Hematopoietic multipotent progenitor cell treated with erythropoietin and hydrocortisone succinate and interleukin-3 and kit ligand, for 6 days (in vitro differentiated cells): Measurements from ENCODE around the gene GPR55.

Experiments used
- DNase-seq: peaks from one replicate; pipeline ENCODE4 v3.0.0-alpha.2; 2015

GPR55 gene

GRCh38 chr2:230899786-230900185 is 25.3 kb downstream of the GPR55 start:
- no peak for DNase-seq

- DNase-seq: no peak
Observed at GRCh38 chr2:230899287-230899686, 25.8 kb downstream of the GPR55 start.

DNA sequence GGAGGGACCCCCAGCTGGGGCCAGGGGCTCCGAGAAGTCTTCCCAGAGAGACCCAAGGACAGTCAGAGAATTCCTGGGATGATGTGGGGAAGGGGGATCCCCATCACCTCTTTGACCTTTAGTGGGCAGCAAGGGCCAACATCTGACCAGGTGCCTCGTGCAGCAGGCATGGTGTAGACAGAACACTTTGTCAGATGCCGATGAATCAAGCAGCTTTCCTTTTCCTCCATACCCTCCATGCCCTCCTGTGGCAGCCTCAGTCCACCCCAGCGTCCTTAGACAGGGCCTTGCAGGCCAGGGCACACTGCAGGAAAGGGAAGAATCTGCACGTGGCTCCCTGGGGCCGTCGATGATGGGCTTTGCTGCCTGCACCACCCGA is 26.3 kb downstream of the GPR55 start:
- DNase-seq: no peak

- DNase-seq: no peak
Observed at GRCh38 chr2:230898016-230898712, 26.9 kb downstream of the GPR55 start.

DNA sequence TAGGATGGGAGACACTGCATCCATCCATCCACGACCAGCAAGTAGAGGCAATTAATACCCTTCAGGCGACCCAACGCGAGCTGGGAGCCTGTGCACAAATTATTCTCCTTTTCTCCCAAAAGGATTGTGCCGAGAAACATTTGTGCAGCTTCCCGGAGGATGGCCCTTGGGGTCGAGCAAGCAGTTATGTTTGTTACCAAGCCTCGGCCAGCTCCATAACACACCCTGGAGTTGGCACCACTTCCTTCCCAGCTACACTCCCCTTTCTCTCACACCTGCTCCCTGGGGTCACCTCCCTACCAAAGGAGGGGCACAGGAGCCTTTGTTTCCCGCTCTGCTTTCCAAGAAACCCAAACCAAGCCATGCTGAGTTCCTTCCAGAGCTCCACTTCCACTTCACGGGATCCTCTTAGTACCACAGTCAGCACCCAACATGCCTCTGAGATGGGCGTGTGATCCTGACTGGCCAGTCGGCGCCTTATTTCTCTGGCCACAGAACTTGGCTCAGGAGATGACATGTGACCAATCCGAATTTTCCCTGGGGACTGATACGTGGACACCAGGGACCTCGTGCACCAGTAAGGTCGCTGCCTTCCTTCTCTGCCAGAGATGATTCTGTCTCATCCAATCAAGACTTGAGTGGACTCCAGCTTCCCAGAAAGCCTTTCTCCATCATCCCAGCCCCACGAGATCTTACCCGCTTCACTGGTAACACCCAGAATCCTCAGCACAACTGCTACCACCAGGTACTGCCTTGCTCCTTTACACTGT is 28.5 kb downstream of the GPR55 start:
- DNase-seq: no peak

DNA sequence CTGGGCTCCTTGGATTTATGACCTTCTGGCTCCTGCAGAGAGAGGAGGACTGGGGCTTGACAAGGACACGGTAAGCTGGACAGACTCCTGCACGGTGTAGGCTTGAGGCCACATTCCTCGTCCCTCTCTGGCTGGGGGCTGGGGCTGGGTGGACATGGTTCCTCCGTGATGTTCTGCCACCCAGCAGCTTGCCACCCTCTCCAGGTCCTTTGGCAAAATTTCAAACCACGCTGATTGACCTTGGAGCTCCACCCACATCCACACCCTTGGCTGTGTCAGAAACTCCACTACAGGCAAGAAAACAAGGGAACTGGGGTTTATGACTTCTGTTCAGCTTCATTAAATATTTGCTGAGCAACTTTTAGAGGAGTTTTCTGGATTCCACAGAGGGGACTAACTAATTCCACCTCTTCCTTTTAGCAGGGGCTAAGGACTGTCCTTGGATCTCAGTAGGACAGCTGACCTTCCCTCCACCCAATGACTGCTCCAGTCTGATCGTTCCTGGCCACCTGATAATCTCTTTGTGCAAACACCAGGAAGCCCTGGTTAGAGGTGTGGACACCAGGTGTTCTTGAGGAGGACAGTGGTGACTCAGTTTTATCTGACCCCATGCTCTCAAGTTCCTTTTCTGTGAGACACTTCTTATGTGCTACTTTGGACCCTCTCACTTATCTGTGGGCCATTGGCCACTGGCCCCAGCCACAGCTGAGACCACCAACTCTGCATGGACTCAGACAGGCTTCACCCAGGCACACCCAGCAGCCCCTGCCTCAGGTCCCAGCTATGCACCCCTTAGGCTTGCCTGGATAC is 29.3 kb downstream of the GPR55 start:
- DNase-seq: peak; percentile 69

GRCh38 chr2:230893841-230894781 is 30.9 kb downstream of the GPR55 start:
- no peak for DNase-seq

DNA sequence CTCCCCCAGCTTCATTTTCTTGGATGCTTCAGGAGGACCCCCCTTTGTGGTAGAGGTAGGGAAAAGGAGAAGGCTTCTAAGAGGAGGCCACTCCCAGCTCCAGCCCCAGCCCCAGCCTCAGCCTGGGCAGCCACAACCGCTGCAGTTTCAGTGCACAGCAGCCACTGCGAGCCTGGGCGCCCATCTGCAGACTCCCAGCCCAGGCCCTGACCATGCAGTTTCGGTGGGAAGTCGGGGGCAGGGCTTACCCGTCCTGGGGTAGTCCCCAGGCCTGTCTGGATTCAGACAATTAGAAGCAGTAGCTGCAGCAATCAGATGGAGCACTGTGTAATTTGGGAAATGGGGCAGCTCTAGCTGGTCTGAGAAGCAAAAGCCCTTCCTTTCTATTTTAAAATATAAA is 31.7 kb downstream of the GPR55 start:
- no peak for DNase-seq

GRCh38 chr2:230891509-230891908 is 33.5 kb downstream of the GPR55 start:
- no peak for DNase-seq

- DNase-seq: no peak
Observed at GRCh38 chr2:230891064-230891463, 34.0 kb downstream of the GPR55 start.

GRCh38 chr2:230890646-230891045 is 34.4 kb downstream of the GPR55 start:
- no peak for DNase-seq

DNA sequence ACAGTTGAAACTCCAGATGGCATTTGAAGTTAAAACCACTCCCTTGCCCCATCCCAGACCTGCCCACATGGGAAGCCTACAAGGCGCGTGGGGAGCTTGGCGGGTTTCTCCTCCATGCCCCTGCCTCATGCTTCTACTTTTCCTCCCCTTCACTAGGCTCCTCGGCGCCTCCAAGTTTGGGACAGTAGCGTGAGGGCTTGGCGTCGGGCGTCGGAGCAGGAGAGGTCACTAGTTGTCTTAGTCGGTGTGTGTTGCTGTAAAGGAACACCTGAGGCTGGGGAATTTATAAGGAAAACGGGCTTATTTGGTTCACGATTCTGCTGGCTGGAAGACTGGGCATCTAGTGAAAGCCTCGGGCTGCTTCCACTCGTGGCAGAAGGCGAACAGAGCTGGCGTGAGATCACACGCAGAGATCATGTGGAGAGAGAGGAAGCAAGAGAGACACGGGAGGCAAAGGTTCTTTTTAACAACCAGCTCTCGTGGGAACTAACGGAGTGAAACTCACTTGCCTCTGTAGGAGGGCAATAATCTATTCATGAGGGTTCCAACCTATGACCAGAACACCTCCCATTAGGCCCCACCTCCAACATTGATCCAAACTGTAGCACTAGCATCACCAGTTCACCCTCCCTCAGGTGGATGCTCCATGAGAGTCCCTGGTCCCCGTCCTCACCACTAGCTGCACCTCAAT is 35.0 kb downstream of the GPR55 start:
- DNase-seq: no peak

DNA sequence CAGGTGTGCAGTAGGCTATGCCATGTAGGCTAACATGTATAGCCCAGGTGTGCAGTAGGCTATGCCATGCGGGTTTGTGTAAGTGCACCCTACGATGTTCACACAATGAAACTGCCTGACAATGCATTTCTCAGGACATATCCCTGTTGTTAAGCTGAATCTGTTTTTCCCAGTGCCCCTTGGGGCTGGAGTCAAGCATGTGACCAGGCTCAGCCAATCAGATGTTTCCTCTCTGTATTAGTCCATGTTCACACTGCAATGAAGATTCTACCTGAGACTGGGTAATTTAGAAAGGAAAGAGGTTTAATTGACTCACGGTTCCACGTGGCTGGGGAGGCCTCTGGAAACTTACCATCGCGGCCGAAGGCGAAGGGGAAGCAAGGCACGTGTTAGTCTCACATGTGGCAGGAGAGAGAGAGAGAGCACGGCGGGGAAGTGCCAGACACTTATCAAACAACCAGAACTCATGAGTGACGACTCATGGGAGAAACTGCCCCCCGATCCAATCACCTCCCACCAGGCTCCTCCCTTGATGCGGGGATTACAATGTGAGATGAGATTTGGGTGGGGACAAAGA is 36.1 kb downstream of the GPR55 start:
- no peak for DNase-seq

DNA sequence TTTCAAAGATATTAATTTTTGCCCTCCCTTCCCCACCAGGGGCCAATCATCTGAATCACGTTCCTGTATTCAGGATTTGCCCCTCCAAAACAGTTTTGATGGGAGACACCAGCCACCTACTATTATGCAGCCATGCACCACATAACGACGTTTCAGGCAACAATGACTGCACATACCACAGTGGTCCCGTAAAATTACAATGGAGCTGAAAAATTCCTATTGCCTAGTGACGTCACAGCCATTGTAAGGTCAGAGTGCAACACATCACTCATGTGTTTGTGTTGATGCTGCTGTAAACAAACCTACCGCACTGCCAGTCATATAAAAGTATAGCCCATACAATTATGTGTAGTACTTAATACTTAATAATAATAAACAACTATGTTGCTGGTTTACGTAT is 37.7 kb downstream of the GPR55 start:
- DNase-seq: no peak

DNA sequence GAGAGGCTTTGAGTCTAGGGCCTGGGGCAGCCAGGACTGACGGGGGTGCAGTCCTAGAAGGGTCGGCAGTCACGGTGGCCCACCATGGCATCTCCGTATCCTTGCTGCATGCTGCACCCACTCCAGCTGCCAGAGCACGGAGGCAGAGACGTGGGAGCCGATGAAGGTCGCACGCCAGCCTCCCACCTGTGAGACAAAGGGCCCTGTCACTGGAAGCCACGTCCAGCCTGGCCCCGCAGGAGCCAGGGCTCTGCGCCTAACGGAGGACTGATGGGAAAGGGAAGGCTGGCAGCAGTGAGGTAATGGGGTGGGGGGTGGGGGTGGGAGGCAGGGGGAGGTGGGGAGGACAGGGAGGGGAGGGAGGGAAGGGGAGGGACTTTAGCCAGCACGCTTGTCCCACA is 38.4 kb downstream of the GPR55 start:
- DNase-seq: no peak

- no peak for DNase-seq
Observed at GRCh38 chr2:230886206-230886605, 38.8 kb downstream of the GPR55 start.

GRCh38 chr2:230885463-230886130 is 39.4 kb downstream of the GPR55 start:
- peak; percentile 73 for DNase-seq

GRCh38 chr2:230881840-230882239 is 43.2 kb downstream of the GPR55 start:
- DNase-seq: no peak

DNA sequence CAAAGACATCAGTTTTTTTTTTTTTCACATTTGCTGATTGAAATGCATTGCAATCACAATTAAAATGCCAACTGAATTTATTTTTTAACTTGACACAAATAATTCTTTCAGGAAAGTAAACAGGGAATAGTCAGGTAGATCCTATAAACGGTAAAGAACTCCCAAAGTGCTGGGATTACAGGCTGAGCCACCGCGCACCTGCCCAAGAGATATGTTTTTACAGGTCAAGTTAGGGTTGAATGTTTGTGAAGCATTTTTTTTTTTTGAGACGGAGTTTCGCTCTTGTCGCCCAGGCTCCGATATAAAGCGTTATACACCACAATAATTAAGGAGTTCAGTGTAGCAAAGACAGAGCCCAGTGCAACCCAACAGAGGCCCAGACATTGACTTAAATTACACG is 45.2 kb downstream of the GPR55 start:
- DNase-seq: no peak

GRCh38 chr2:230879271-230879882 is 45.7 kb downstream of the GPR55 start:
- no peak for DNase-seq
